HepG2 (cell line): ENCODE measurements around the gene FAT1. TPM values are rescaled to one million over a fixed set of nuclear protein-coding genes. Genes with fewer than 3 reads are reported as not detected.

Source experiments
- ATAC-seq: fragments of 200-7000 bp; cut with Tn5 transposase; 3 replicates; pipeline ENCODE4 v1.9.1; 2020; ENCODE audit warnings: mild to moderate bottlenecking, moderate library complexity
- BruUV-seq: library from RNA; stranded (reverse); fragments of 400-500 nt; replicated peaks from 2 replicates; lab custom pipeline; 2021; lab: Mats Ljungman, UMichigan
- CTCF ChIA-PET: fragments of 300-600 bp; formaldehyde crosslinking; extraction: SDS; loops from one replicate; lab custom pipeline; 2021; ENCODE audit warnings: low total read pairs, inconsistent platforms, low intra/inter-chr PET ratio; lab: Yijun Ruan, JAX
- POLR2A ChIA-PET: fragments of 350-600 bp; sonication (Branson Sonifier 250); formaldehyde crosslinking; loops from one replicate; lab custom pipeline; 2020; ENCODE audit warnings: antibody characterized with exemption, inconsistent platforms; lab: Yijun Ruan, JAX
- DNase-seq: peaks from one replicate; pipeline ENCODE4 v3.0.0-alpha.2; 2015; ENCODE audit warnings: low spot score
- FAIRE-seq: peaks from 3 replicates; lab custom pipeline; 2011; peaks lifted over from hg19 to GRCh38; lab: Jason Lieb, UNC
- H2AFZ ChIP-seq: one replicate; pipeline ENCODE4 v1.6.1; 2011; ENCODE audit warnings: low read length, inconsistent platforms
- H3K27ac ChIP-seq: fragments of 300-600 bp; 3 replicates; pipeline ENCODE4 v1.8.0; 2011; ENCODE audit warnings: mixed run types, mild to moderate bottlenecking, mixed read lengths, low read length, inconsistent platforms; ENCODE audit not compliant: insufficient read depth; ENCODE audit errors: extremely low read length
- H3K27me3 ChIP-seq, 2 experiments: fragments of 200-600 bp in 1 of 2; 2 replicates in 1 of 2; 3 replicates in 1 of 2; pipeline versions ENCODE4 v1.6.0 to v1.8.0; 2011; ENCODE audit warnings: low read length in 2 of 2, mild to moderate bottlenecking in 2 of 2, moderate library complexity in 2 of 2, inconsistent platforms in 1 of 2; ENCODE audit not compliant: insufficient read depth in 2 of 2, control insufficient read depth in 1 of 2
- H3K36me3 ChIP-seq, 2 experiments: fragments of 200-600 bp in 1 of 2; replicated peaks in 1 of 2; 2 replicates in 1 of 2; 3 replicates in 1 of 2; pipeline versions ENCODE4 v1.5.1 to v1.8.0; 2011; ENCODE audit warnings: low read length in 2 of 2, inconsistent platforms in 1 of 2; ENCODE audit not compliant: insufficient read depth in 2 of 2, control insufficient read depth in 1 of 2
- H3K4me1 ChIP-seq: 2 replicates; pipeline ENCODE4 v1.5.1; 2012; ENCODE audit warnings: low read length, inconsistent platforms; ENCODE audit not compliant: insufficient read depth
- H3K4me2 ChIP-seq: 2 replicates; pipeline ENCODE4 v1.6.0; 2011; ENCODE audit warnings: low read depth, low read length, inconsistent platforms
- H3K4me3 ChIP-seq, 3 experiments: fragments of 200-600 bp in 1 of 3; sonication (generic), shearing (Covaris generic) in 1 of 3; replicated peaks in 1 of 3; 2 replicates each; pipeline ENCODE4 v1.5.1; 2011 to 2016; ENCODE audit warnings: low read length in 3 of 3, inconsistent platforms in 2 of 3, low read depth in 2 of 3, mild to moderate bottlenecking in 2 of 3, control low read depth in 1 of 3, mixed read lengths in 1 of 3; ENCODE audit not compliant: insufficient read depth in 1 of 3
- H3K79me2 ChIP-seq: one replicate; pipeline ENCODE4 v1.6.1; 2011; ENCODE audit warnings: low read length, inconsistent platforms; ENCODE audit not compliant: insufficient read depth
- H3K9ac ChIP-seq: 2 replicates; pipeline ENCODE4 v1.6.0; 2011; ENCODE audit warnings: mild to moderate bottlenecking, low read depth, low read length, inconsistent platforms; ENCODE audit not compliant: insufficient read depth
- H3K9me3 ChIP-seq: 2 replicates; pipeline ENCODE4 v1.5.1; 2012; ENCODE audit warnings: mild to moderate bottlenecking, low read length
- H4K20me1 ChIP-seq: 2 replicates; pipeline ENCODE4 v1.6.0; 2011; ENCODE audit warnings: inconsistent platforms, mild to moderate bottlenecking, low read length, moderate library complexity; ENCODE audit not compliant: insufficient read depth
- CREB1 ChIP-seq, 2 experiments: fragments of 450-650 bp in 1 of 2; IDR thresholded peaks; 2 replicates each; pipeline ENCODE4 v1.6.1; 2016 to 2017; ENCODE audit warnings: control low read depth in 1 of 2, mild to moderate bottlenecking in 1 of 2, missing compliant biosample characterization in 1 of 2, missing genetic modification characterization in 1 of 2
- ZSCAN29 ChIP-seq: sonication (generic); formaldehyde crosslinking; conservative IDR thresholded peaks from 2 replicates; pipeline ENCODE4 v1.4.0; 2020; ENCODE audit warnings: mild to moderate bottlenecking, missing genetic modification reagents
- WGBS: methylation state at CpG from one replicate; pipeline ENCODE4 v1.1.6; 2017; ENCODE audit warnings: low lambda C conversion rate; 5-methylcytosine and 5-hydroxymethylcytosine counted together
- in situ Hi-C: cut with HindIII; loops from 2 replicates; pipeline ENCODE4 v1.10.0; 2017; ENCODE audit warnings: low pct_unique_long_range_greater_than_20kb; ENCODE audit not compliant: extremely low pct_ligation_motif_present
- intact Hi-C: fragments of 100-400 bp; cut with micrococcal nuclease; formaldehyde crosslinking; loops from one replicate; pipeline ENCODE4 v1.10.0; 2022; ENCODE audit not compliant: unreplicated experiment
- polyA plus RNA-seq, 8 experiments: library from polyadenylated mRNA; depleted of rRNA in 3 of 8; stranded (reverse) in 7 of 8; unstranded in 1 of 8; fragments of >200 nt; fragmentation: Illumina TruSeq in 4 of 8; extraction: Trizol in 4 of 8; gene quantifications; 2 replicates each; pipeline versions ENCODE4 v1.2.1 to v1.2.3, GENCODE V29; 2011 to 2016; ENCODE audit warnings: low read depth in 4 of 8, missing spikeins in 1 of 8, mixed read lengths in 1 of 8; ENCODE audit not compliant: insufficient read depth in 1 of 8
- total RNA-seq, 5 experiments: library from RNA; depleted of rRNA; stranded (reverse); fragments of >200 nt; fragmentation: Illumina TruSeq; extraction: Trizol; gene quantifications; 2 replicates each; pipeline ENCODE4 v1.2.3, GENCODE V29; 2016; ENCODE audit warnings: low read depth in 1 of 5
- TF ChIP-seq, protein P1 (sequence below): sonication (generic); formaldehyde crosslinking; IDR thresholded peaks from 2 replicates; pipeline ENCODE4 v1.4.0; 2020; ENCODE audit warnings: missing genetic modification reagents

The FAT1 gene
- total and polyA plus RNA-seq, 2 of the 13 experiments (the other 11 are each of a cell fraction or from before 2014, with no cell fraction given) = 185 to 216 TPM

DNA sequence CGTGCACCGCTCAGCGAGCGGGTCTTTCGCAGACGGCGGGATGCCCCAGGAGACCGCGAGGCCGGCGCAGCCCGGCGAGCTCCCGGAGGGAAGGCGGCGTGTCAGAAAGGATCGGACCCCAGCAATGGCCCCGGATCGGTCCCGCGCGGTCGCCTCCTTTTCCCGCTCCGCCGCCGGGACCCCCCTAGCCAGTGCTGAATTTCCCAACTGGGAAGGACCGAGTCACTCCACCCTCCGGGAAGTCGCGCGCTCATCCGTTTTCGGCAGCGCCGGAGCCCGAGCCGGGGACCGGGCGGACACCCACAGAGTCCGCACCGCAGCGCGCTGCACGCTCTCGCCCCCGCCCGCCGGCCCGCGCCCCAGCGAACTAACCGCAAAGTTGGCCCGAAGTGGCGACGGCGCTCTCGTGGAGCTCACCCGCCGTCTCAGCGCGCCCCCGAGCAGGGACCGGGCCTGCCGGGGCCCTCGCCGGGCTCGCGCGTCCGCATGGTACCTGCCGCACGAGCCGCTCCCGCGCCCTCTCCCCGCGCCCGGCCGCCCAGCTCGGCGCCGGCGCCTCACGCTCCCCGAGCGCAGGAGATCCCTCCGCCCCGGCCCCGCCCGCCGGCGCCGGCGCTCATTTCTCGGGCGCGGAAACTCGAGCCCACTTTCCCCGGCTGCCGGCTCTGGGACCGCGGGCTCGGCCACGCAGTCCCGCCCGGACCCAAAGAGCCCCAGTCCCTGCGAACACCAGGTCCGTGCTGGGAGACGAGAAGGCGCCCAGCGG is at the start of gene FAT1 (continued):
- TF ChIP-seq, protein P1, sequence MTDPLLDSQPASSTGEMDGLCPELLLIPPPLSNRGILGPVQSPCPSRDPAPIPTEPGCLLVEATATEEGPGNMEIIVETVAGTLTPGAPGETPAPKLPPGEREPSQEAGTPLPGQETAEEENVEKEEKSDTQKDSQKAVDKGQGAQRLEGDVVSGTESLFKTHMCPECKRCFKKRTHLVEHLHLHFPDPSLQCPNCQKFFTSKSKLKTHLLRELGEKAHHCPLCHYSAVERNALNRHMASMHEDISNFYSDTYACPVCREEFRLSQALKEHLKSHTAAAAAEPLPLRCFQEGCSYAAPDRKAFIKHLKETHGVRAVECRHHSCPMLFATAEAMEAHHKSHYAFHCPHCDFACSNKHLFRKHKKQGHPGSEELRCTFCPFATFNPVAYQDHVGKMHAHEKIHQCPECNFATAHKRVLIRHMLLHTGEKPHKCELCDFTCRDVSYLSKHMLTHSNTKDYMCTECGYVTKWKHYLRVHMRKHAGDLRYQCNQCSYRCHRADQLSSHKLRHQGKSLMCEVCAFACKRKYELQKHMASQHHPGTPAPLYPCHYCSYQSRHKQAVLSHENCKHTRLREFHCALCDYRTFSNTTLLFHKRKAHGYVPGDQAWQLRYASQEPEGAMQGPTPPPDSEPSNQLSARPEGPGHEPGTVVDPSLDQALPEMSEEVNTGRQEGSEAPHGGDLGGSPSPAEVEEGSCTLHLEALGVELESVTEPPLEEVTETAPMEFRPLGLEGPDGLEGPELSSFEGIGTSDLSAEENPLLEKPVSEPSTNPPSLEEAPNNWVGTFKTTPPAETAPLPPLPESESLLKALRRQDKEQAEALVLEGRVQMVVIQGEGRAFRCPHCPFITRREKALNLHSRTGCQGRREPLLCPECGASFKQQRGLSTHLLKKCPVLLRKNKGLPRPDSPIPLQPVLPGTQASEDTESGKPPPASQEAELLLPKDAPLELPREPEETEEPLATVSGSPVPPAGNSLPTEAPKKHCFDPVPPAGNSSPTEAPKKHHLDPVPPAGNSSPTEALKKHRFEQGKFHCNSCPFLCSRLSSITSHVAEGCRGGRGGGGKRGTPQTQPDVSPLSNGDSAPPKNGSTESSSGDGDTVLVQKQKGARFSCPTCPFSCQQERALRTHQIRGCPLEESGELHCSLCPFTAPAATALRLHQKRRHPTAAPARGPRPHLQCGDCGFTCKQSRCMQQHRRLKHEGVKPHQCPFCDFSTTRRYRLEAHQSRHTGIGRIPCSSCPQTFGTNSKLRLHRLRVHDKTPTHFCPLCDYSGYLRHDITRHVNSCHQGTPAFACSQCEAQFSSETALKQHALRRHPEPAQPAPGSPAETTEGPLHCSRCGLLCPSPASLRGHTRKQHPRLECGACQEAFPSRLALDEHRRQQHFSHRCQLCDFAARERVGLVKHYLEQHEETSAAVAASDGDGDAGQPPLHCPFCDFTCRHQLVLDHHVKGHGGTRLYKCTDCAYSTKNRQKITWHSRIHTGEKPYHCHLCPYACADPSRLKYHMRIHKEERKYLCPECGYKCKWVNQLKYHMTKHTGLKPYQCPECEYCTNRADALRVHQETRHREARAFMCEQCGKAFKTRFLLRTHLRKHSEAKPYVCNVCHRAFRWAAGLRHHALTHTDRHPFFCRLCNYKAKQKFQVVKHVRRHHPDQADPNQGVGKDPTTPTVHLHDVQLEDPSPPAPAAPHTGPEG = peak; percentile 75; the same call in 1 of the 2 replicates

DNA sequence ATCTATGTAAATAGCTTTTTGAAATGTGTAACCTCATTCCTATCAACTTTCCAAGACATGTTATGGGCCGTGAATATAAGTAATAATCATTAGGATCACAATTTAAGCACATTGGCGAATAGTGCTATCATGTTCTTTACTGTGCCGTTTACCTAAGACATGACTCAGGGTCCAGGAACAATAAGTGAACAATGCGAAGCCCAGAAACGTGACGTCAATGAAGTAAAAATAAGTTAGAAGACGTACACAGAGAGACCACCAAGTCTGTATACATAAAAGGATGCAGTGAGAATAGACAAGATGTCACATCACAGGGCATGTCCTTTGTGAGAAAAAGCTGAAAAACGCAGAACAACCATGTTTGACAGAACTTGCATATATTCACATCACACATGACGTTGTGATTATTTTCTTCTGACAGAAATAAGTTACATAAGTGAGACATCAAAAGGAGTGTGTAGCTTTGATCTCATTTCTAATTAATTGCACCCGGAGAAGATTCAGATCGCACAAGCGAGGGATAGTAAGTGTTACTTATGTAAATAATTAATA is 49.4 kb upstream of the FAT1 start:
- 86% methylated on average over 12 of the region's 12 CpGs for WGBS
- no peak overlapping the region for H3K4me3 ChIP-seq
- no peaks in the 10 kb centered on the region for H3K9me3 ChIP-seq
- peaks cover 32% of the 10 kb centered on the region for H3K4me1 ChIP-seq
- no peaks in the 10 kb centered on the region for H4K20me1 ChIP-seq
- FAIRE-seq (no peak), ATAC-seq (no peak), DNase-seq (no peak)
- in situ Hi-C loops (no loop called here), intact Hi-C loops (no loop called here)
- no peak overlapping the region for H2AFZ ChIP-seq
- no peaks in the 10 kb centered on the region for H3K27me3 ChIP-seq
- BruUV-seq = no TSS peak
- POLR2A ChIA-PET = no interaction called here
- peak; percentile 37 for TF ChIP-seq CREB1 (IDR thresholded peaks at IDR 0.05)
- no peak for TF ChIP-seq CREB1 (CRISPR knock-in tag; IDR thresholded peaks at IDR 0.05)
- no peak for TF ChIP-seq ZSCAN29 (CRISPR knock-in tag)
- H3K9ac ChIP-seq = no peak overlapping the region
- no peak overlapping the region for H3K27ac ChIP-seq
- H3K4me2 ChIP-seq = no peak overlapping the region
- H3K36me3 ChIP-seq = no peaks in the 10 kb centered on the region
- no peaks in the 10 kb centered on the region for H3K79me2 ChIP-seq
- CTCF ChIA-PET = no interaction called here
